Measurements from ENCODE around the gene KCP.

KCP gene

GRCh38 chr7:128876978-128877755, 33.3 kb downstream of the KCP start:
- no peaks in the 10 kb centered on the region for H3K79me2 ChIP-seq (ENCODE audit: low read length)
- no peak overlapping the region for H3K9ac ChIP-seq (ENCODE audit: low read length)
- no peaks in the 10 kb centered on the region for H3K27me3 ChIP-seq (ENCODE audit: low read depth, low read length)
- H3K4me1 ChIP-seq (ENCODE audit: low read length): no peaks in the 10 kb centered on the region
- no peak overlapping the region for H3K4me2 ChIP-seq (ENCODE audit: low read length)
- H2AFZ ChIP-seq (ENCODE audit: low read depth, low read length): no peak overlapping the region
- no peaks in the 10 kb centered on the region for H3K9me3 ChIP-seq (ENCODE audit: insufficient read depth, low read length)
- H3K4me3 ChIP-seq (ENCODE audit: low read length): no peak overlapping the region
- TF ChIP-seq CTCF (IDR thresholded peaks at IDR 0.05; ENCODE audit: low read depth, low read length) (no peak), EZH2phosphoT487 (IDR thresholded peaks at IDR 0.05; ENCODE audit: low read depth) (no peak)
- H4K20me1 ChIP-seq (ENCODE audit: insufficient read depth, low read length): no peaks in the 10 kb centered on the region
- H3K36me3 ChIP-seq (replicated peaks; ENCODE audit: low read depth, low read length): no peaks in the 10 kb centered on the region
- H3K27ac ChIP-seq (ENCODE audit: low read length): no peak overlapping the region

GRCh38 chr7:128876586-128876977, 33.9 kb downstream of the KCP start:
- no peaks in the 10 kb centered on the region for H3K27me3 ChIP-seq (ENCODE audit: low read depth, low read length)
- H2AFZ ChIP-seq (ENCODE audit: low read depth, low read length): no peak overlapping the region
- no peaks in the 10 kb centered on the region for H4K20me1 ChIP-seq (ENCODE audit: insufficient read depth, low read length)
- no peak overlapping the region for H3K27ac ChIP-seq (ENCODE audit: low read length)
- H3K4me1 ChIP-seq (ENCODE audit: low read length): no peaks in the 10 kb centered on the region
- TF ChIP-seq CTCF (IDR thresholded peaks at IDR 0.05; ENCODE audit: low read depth, low read length) (no peak), EZH2phosphoT487 (IDR thresholded peaks at IDR 0.05; ENCODE audit: low read depth) (no peak)
- H3K36me3 ChIP-seq (replicated peaks; ENCODE audit: low read depth, low read length): no peaks in the 10 kb centered on the region
- no peak overlapping the region for H3K9ac ChIP-seq (ENCODE audit: low read length)
- no peak overlapping the region for H3K4me2 ChIP-seq (ENCODE audit: low read length)
- no peaks in the 10 kb centered on the region for H3K9me3 ChIP-seq (ENCODE audit: insufficient read depth, low read length)
- no peak overlapping the region for H3K4me3 ChIP-seq (ENCODE audit: low read length)
- H3K79me2 ChIP-seq (ENCODE audit: low read length): no peaks in the 10 kb centered on the region

- Histone ChIP-seq H3K9ac (ENCODE audit: low read length) (no peak overlapping the region), H3K27me3 (ENCODE audit: low read depth, low read length) (no peaks in the 10 kb centered on the region), H3K27ac (ENCODE audit: low read length) (no peak overlapping the region), H3K4me2 (ENCODE audit: low read length) (no peak overlapping the region), H3K79me2 (ENCODE audit: low read length) (no peaks in the 10 kb centered on the region), H3K9me3 (ENCODE audit: insufficient read depth, low read length) (no peaks in the 10 kb centered on the region), H4K20me1 (ENCODE audit: insufficient read depth, low read length) (no peaks in the 10 kb centered on the region), H3K4me1 (ENCODE audit: low read length) (no peaks in the 10 kb centered on the region), H3K36me3 (replicated peaks; ENCODE audit: low read depth, low read length) (no peaks in the 10 kb centered on the region), H3K4me3 (ENCODE audit: low read length) (no peak overlapping the region), H2AFZ (ENCODE audit: low read depth, low read length) (no peak overlapping the region)
- TF ChIP-seq EZH2phosphoT487 (IDR thresholded peaks at IDR 0.05; ENCODE audit: low read depth) (no peak), CTCF (IDR thresholded peaks at IDR 0.05; ENCODE audit: low read depth, low read length) (no peak)
Measured at GRCh38 chr7:128876127-128876526, 34.4 kb downstream of the KCP start.

GRCh38 chr7:128875523-128875948, 35.0 kb downstream of the KCP start:
- Histone ChIP-seq H3K4me2 (ENCODE audit: low read length) (no peak overlapping the region), H3K4me1 (ENCODE audit: low read length) (no peaks in the 10 kb centered on the region), H3K4me3 (ENCODE audit: low read length) (no peak overlapping the region), H3K36me3 (replicated peaks; ENCODE audit: low read depth, low read length) (no peaks in the 10 kb centered on the region), H3K9ac (ENCODE audit: low read length) (no peak overlapping the region), H4K20me1 (ENCODE audit: insufficient read depth, low read length) (no peaks in the 10 kb centered on the region), H2AFZ (ENCODE audit: low read depth, low read length) (no peak overlapping the region), H3K27me3 (ENCODE audit: low read depth, low read length) (no peaks in the 10 kb centered on the region), H3K9me3 (ENCODE audit: insufficient read depth, low read length) (no peaks in the 10 kb centered on the region), H3K27ac (ENCODE audit: low read length) (no peak overlapping the region), H3K79me2 (ENCODE audit: low read length) (no peaks in the 10 kb centered on the region)
- no peak for TF ChIP-seq EZH2phosphoT487 (IDR thresholded peaks at IDR 0.05; ENCODE audit: low read depth)
- TF ChIP-seq CTCF (IDR thresholded peaks at IDR 0.05; ENCODE audit: low read depth, low read length): no peak

All from OCI-LY3 (cell line).